HepG2 (cell line): Measurements from ENCODE around the gene BLMH. TPM values are rescaled to one million over a fixed set of nuclear protein-coding genes. Genes with fewer than 3 reads are reported as not detected.

Experiments
- KDM2A ChIP-seq: sonication (generic); formaldehyde crosslinking; IDR thresholded peaks from 2 replicates; pipeline ENCODE4 v1.4.0; 2020; ENCODE audit warnings: low read depth, missing genetic modification reagents, borderline replicate concordance
- MXD4 ChIP-seq: IDR thresholded peaks from 2 replicates; pipeline ENCODE4 v1.6.1; 2016; ENCODE audit warnings: mild to moderate bottlenecking, missing biosample characterization, missing genetic modification reagents
- RBM39 ChIP-seq: fragments of 200-400 bp; formaldehyde crosslinking; IDR thresholded peaks from one replicate; pipeline ENCODE4 v1.6.1; 2018; ENCODE audit warnings: antibody characterized with exemption, mild to moderate bottlenecking, low read depth, low read length; ENCODE audit not compliant: poor library complexity, severe bottlenecking
- polyA plus RNA-seq, 8 experiments: library from polyadenylated mRNA; depleted of rRNA in 3 of 8; stranded (reverse) in 7 of 8; unstranded in 1 of 8; fragments of >200 nt; fragmentation: Illumina TruSeq in 4 of 8; extraction: Trizol in 4 of 8; gene quantifications; 2 replicates each; pipeline versions ENCODE4 v1.2.1 to v1.2.3, GENCODE V29; 2011 to 2016; ENCODE audit warnings: low read depth in 4 of 8, missing spikeins in 1 of 8, mixed read lengths in 1 of 8; ENCODE audit not compliant: insufficient read depth in 1 of 8
- total RNA-seq, 5 experiments: library from RNA; depleted of rRNA; stranded (reverse); fragments of >200 nt; fragmentation: Illumina TruSeq; extraction: Trizol; gene quantifications; 2 replicates each; pipeline ENCODE4 v1.2.3, GENCODE V29; 2016; ENCODE audit warnings: low read depth in 1 of 5
- TF ChIP-seq, protein P1 (sequence below): sonication (generic); formaldehyde crosslinking; IDR thresholded peaks from one replicate; pipeline ENCODE4 v1.5.1; 2020; ENCODE audit warnings: mild to moderate bottlenecking, missing genetic modification reagents; ENCODE audit errors: not compliant biosample characterization

The BLMH gene
- total and polyA plus RNA-seq, 2 of the 13 experiments (the other 11 are each of a cell fraction or from before 2014, with no cell fraction given), result 12.1 to 41.0 TPM

DNA sequence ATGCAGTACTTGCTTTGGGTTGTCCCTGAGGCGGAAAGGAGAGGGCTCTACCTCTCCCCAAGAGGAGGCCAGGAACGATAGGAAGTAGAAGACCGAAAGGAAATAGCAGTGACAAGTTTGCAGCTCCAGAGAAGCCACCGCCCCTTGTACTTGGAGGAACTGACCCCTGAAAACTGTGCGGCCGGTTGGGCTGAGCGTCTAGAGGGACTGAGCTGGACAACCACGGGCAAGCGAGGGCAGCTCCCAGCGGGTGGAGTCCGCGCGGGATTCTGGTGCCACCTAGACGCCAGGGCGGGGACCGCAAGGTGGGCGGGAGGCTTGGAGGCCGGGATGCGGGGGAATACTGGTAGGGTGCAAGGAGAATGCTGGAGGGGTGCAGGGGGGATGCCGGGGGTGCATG, 55.0 kb downstream of the BLMH start (continued):
- TF ChIP-seq KDM2A (CRISPR knock-in tag) (peak; percentile 51; the same call in 1 of the 2 replicates), MXD4 (CRISPR knock-in tag) (0 out of 2 replicates have a peak, but pooled peaks have one; percentile 28), RBM39 (no peak)
- TF ChIP-seq, protein P1, sequence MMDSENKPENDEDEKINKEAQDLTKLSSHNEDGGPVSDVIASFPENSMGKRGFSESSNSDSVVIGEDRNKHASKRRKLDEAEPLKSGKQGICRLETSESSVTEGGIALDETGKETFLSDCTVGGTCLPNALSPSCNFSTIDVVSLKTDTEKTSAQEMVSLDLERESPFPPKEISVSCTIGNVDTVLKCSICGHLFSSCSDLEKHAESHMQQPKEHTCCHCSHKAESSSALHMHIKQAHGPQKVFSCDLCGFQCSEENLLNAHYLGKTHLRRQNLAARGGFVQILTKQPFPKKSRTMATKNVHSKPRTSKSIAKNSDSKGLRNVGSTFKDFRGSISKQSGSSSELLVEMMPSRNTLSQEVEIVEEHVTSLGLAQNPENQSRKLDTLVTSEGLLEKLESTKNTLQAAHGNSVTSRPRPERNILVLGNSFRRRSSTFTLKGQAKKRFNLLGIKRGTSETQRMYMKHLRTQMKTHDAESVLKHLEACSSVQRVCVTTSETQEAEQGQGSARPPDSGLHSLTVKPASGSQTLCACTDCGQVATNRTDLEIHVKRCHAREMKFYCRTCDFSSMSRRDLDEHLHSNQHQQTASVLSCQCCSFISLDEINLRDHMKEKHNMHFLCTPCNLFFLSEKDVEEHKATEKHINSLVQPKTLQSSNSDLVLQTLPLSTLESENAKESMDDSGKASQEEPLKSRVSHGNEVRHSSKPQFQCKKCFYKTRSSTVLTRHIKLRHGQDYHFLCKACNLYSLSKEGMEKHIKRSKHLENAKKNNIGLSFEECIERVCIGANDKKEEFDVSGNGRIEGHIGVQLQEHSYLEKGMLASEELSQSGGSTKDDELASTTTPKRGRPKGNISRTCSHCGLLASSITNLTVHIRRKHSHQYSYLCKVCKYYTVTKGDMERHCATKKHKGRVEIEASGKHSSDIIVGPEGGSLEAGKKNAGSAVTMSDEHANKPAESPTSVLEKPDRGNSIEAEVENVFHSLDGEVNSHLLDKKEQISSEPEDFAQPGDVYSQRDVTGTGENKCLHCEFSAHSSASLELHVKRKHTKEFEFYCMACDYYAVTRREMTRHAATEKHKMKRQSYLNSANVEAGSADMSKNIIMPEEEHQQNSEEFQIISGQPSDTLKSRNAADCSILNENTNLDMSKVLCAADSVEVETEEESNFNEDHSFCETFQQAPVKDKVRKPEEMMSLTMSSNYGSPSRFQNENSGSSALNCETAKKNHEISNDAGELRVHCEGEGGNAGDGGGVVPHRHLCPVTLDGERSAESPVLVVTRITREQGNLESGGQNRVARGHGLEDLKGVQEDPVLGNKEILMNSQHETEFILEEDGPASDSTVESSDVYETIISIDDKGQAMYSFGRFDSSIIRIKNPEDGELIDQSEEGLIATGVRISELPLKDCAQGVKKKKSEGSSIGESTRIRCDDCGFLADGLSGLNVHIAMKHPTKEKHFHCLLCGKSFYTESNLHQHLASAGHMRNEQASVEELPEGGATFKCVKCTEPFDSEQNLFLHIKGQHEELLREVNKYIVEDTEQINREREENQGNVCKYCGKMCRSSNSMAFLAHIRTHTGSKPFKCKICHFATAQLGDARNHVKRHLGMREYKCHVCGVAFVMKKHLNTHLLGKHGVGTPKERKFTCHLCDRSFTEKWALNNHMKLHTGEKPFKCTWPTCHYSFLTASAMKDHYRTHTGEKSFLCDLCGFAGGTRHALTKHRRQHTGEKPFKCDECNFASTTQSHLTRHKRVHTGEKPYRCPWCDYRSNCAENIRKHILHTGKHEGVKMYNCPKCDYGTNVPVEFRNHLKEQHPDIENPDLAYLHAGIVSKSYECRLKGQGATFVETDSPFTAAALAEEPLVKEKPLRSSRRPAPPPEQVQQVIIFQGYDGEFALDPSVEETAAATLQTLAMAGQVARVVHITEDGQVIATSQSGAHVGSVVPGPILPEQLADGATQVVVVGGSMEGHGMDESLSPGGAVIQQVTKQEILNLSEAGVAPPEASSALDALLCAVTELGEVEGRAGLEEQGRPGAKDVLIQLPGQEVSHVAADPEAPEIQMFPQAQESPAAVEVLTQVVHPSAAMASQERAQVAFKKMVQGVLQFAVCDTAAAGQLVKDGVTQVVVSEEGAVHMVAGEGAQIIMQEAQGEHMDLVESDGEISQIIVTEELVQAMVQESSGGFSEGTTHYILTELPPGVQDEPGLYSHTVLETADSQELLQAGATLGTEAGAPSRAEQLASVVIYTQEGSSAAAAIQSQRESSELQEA (CRISPR knock-in tag), result no peak
